Activated CD8-positive, alpha-beta T cell treated with anti-CD3 and anti-CD28 coated beads for 36 hours (primary cell): ENCODE results near the gene PEAK1. TPM values are rescaled to one million over a fixed set of nuclear protein-coding genes. Genes with fewer than 3 reads are reported as not detected.
"Not testable (repeated sequence)": the region's sequence is repeated elsewhere in the genome, so short reads cannot be mapped to it uniquely, and the experiment has no call there.

Source experiments
- ATAC-seq: fragments of 200-7000 bp; cut with Tn5 transposase; one replicate; pipeline ENCODE4 v1.10.0; 2021; ENCODE audit warnings: mild to moderate bottlenecking, moderate library complexity
- CTCF ChIA-PET: fragments of 350-600 bp; sonication (Branson Sonifier 250); formaldehyde crosslinking; loops from one replicate; lab custom pipeline; 2021; ENCODE audit warnings: antibody characterized with exemption; lab: Charles Lee
- POLR2A ChIA-PET: fragments of 350-600 bp; sonication (Branson Sonifier 250); formaldehyde crosslinking; loops from one replicate; lab custom pipeline; 2021; ENCODE audit warnings: antibody characterized with exemption; lab: Charles Lee
- DNase-seq: peaks from one replicate; pipeline ENCODE4 v3.0.0-alpha.2; 2020
- H3K27ac Mint-ChIP-seq: one replicate; pipeline ENCODE4 v1.8.0; 2021; ENCODE audit warnings: mild to moderate bottlenecking, mixed read lengths
- H3K27me3 Mint-ChIP-seq: one replicate; pipeline ENCODE4 v1.8.0; 2021; ENCODE audit warnings: mixed read lengths
- H3K36me3 Mint-ChIP-seq: one replicate; pipeline ENCODE4 v1.8.0; 2021; ENCODE audit warnings: low read depth, mixed read lengths
- H3K4me1 Mint-ChIP-seq: one replicate; pipeline ENCODE4 v1.8.0; 2021; ENCODE audit warnings: low read depth, mixed read lengths
- H3K4me3 Mint-ChIP-seq: one replicate; pipeline ENCODE4 v1.8.0; 2021; ENCODE audit warnings: mild to moderate bottlenecking, moderate library complexity, mixed read lengths
- H3K9me3 Mint-ChIP-seq: one replicate; pipeline ENCODE4 v1.8.0; 2021; ENCODE audit warnings: mixed read lengths
- intact Hi-C: fragments of 100-400 bp; cut with micrococcal nuclease; formaldehyde crosslinking; loops from one replicate; pipeline ENCODE4 v1.10.0; 2022
- total RNA-seq, 2 experiments: library from RNA; stranded (reverse); gene quantifications; one replicate each; pipeline ENCODE4 v1.2.3, GENCODE V29; 2021
- TF ChIP-seq, protein P1 (sequence below): fragments of 200-600 bp; IDR thresholded peaks from one replicate; pipeline ENCODE4 v1.8.0; 2022; ENCODE audit warnings: antibody characterized with exemption, mild to moderate bottlenecking

Gene PEAK1
- total RNA-seq, 2 experiments from 2014 or later = 32.1 to 36.1 TPM

DNA sequence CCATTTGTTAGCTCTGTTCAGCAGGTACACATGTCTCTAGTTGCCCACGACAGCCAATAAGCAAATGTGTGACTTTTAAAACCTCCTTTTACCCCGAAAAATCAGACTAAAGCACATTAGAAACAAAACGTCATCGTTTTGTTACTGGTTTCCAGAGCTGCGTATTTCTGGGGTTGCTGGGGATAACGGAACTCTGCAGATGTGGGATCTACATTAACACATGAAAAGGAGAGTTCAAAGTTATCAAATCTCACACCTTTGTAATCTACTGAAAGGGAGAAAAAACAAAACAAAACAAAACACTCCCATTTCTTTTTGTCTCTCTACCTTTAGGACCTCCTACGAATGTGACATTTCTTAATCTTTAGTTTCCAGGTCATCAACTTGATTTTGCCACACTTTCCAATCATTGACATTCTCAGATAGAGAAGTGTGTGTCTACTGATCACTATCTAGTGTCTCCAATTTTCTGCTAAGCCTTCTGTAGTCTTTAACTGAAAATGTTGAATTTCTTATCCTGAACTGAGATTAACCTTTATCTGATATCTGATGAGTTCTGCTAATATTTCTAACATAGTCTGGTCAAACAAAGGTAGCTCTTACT, 256.0 kb downstream of the PEAK1 start:
- POLR2A ChIA-PET = interaction anchor here (0.6 to 1.5 kb wide), 2 partner anchors 242 to 255 kb away, joined by 3 read pairs; no protein-coding TSS in a partner anchor
- DNase-seq = no peak
- peak overlapping the region; percentile 20 for H3K27ac Mint-ChIP-seq

DNA sequence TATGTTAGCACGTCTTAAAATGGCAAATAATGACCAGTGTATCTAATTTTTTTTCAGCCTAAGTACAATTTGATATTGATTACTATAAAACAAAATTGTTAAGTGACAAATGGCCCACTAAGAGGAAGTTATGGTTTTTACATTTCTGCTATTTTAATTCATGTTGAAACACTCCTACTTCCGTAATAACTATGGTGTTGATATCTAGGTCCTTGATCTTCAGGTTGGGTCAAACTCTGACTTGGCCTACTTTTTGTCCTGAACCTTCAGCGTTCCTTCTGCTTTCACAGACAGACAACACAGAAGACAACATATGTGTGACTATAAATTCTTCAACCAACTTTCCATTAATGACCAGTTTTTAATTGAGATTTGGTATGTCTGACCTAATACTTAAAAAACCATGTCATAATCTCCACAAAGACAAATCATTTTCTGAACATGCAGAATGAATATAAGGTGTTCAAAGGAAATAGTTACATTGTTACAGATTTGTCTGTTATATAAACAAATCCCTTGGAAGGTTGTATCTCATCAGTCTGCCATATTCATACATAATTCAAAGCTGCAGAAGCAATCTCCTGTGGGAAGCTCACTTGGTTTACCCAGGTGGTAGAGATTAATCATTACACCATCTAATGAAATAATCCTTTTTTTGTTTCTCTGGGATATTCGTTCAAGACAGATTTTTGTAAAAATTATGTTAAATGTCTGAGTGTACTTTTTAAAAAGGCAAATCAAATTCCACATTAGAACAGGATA, 256.9 kb downstream of the PEAK1 start:
- CTCF ChIA-PET = interaction anchor here (1.1 to 2.7 kb wide), 3 partner anchors 15 to 380 kb away, joined by 3 to 11 read pairs (median 7); no protein-coding TSS in a partner anchor
- peaks cover 3% of the 10 kb centered on the region for H3K36me3 Mint-ChIP-seq
- intact Hi-C loops = no loop called here
- no peaks in the 10 kb centered on the region for H3K27me3 Mint-ChIP-seq
- POLR2A ChIA-PET = interaction anchor here (1.5 kb wide), 1 partner anchor 254 kb away, joined by 3 read pairs; no protein-coding TSS in a partner anchor
- no peaks in the 10 kb centered on the region for H3K9me3 Mint-ChIP-seq
- H3K27ac Mint-ChIP-seq = peak overlapping the region; percentile 20
- TF ChIP-seq, protein P1, sequence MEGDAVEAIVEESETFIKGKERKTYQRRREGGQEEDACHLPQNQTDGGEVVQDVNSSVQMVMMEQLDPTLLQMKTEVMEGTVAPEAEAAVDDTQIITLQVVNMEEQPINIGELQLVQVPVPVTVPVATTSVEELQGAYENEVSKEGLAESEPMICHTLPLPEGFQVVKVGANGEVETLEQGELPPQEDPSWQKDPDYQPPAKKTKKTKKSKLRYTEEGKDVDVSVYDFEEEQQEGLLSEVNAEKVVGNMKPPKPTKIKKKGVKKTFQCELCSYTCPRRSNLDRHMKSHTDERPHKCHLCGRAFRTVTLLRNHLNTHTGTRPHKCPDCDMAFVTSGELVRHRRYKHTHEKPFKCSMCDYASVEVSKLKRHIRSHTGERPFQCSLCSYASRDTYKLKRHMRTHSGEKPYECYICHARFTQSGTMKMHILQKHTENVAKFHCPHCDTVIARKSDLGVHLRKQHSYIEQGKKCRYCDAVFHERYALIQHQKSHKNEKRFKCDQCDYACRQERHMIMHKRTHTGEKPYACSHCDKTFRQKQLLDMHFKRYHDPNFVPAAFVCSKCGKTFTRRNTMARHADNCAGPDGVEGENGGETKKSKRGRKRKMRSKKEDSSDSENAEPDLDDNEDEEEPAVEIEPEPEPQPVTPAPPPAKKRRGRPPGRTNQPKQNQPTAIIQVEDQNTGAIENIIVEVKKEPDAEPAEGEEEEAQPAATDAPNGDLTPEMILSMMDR = no peak
- ATAC-seq = no peak
- DNase-seq = no peak
- no peak overlapping the region for H3K4me3 Mint-ChIP-seq
- H3K4me1 Mint-ChIP-seq = peaks cover 45% of the 10 kb centered on the region

More for the DNA sequence above, 256.0 kb downstream of the PEAK1 start:
- H3K36me3 Mint-ChIP-seq = no peaks in the 10 kb centered on the region
- no peaks in the 10 kb centered on the region for H3K27me3 Mint-ChIP-seq
- peak; percentile 13 for ATAC-seq
- peaks cover 43% of the 10 kb centered on the region for H3K4me1 Mint-ChIP-seq
- H3K9me3 Mint-ChIP-seq = no peaks in the 10 kb centered on the region
- H3K4me3 Mint-ChIP-seq = peak overlapping the region; percentile 0
- TF ChIP-seq, protein P1 = no peak
- CTCF ChIA-PET = interaction anchor here (1.1 to 2.7 kb wide), 3 partner anchors 15 to 379 kb away, joined by 3 to 11 read pairs (median 7); no protein-coding TSS in a partner anchor
- intact Hi-C loops = no loop called here

DNA sequence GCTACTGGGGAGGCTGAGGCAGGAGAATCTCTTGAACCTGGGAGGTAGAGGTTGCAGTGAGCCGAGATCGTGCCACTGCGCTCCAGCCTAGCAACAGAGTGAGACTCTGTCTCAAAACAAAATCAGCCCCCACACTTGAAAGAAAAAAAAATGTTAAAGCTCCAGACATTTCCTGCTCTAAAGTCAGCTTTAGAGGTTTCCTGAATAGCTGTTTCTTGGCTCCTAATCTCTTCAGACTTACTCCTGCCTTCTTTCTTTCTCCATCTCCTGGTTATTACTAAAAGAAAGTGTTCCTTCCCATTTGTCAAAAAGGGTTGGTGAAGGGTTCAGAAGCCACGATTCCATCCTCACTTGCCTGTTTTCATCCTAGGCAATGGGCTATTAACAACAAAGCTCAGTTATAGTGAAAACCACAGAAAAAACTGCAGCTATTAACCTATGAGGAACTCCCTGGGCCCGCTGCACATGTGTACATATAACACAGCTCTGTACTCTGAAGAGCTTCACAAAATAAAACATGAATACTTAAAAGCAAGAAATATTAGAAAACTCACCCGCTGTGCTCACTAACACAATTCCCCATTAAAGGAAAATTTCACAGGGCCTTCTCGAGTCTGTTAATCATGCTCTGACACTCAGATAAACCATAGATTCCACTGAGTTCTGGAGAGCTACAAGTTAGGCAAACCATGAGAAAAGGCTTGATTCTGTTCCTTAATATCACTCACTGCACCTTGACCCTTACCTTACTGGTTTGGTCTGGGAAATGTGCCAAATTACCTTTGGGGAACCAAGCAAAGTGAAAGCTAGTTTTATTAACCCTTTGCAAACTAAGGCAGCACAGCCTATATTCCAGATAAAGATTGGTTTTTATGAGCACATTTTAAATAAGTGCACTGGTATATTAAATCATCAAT, 259.1 kb downstream of the PEAK1 start:
- Mint-ChIP-seq H3K4me1 (peaks cover 45% of the 10 kb centered on the region), H3K36me3 (peaks cover 13% of the 10 kb centered on the region), H3K27me3 (no peaks in the 10 kb centered on the region), H3K9me3 (no peaks in the 10 kb centered on the region), H3K27ac (peak overlapping the region; percentile 77), H3K4me3 (peak overlapping the region; percentile 39)
- intact Hi-C loops = no loop called here
- TF ChIP-seq, protein P1 = no peak
- ATAC-seq = peak; percentile 39
- ChIA-PET POLR2A (interaction anchor here (0.6 to 1.2 kb wide), 3 partner anchors 14 to 67 kb away, joined by 3 read pairs; no protein-coding TSS in a partner anchor), CTCF (interaction anchor here (0.8 to 1.8 kb wide), 4 partner anchors 25 to 383 kb away, joined by 4 to 11 read pairs (median 5); no protein-coding TSS in a partner anchor)
- no peak for DNase-seq

DNA sequence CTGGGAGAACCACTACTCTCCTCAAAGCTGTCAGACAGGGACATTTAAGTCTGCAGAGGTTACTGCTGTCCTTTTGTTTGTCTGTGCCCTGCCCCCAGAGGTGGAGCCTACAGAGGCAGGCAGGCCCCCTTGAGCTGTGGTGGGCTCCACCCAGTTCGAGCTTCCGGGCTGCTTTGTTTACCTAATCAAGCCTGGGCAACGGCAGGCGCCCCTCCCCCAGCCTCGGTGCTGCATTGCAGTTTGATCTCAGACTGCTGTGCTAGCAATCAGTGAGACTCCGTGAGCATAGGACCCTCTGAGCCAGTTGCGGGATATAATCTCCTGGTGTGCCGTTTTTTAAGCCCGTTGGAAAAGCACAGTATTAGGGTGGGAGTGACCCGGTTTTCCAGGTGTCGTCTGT, 263.9 kb downstream of the PEAK1 start:
- H3K4me3 Mint-ChIP-seq, ATAC-seq, H3K9me3 Mint-ChIP-seq, H3K27me3 Mint-ChIP-seq, intact Hi-C loops, H3K27ac Mint-ChIP-seq, POLR2A ChIA-PET: not testable (repeated sequence)
- H3K36me3 Mint-ChIP-seq = peaks cover 21% of the 10 kb centered on the region
- CTCF ChIA-PET = interaction anchor here (1.3 kb wide), 1 partner anchor 31 kb away, joined by 3 read pairs; no protein-coding TSS in a partner anchor
- H3K4me1 Mint-ChIP-seq = peaks cover 19% of the 10 kb centered on the region
- peak; percentile 28 for DNase-seq

DNA sequence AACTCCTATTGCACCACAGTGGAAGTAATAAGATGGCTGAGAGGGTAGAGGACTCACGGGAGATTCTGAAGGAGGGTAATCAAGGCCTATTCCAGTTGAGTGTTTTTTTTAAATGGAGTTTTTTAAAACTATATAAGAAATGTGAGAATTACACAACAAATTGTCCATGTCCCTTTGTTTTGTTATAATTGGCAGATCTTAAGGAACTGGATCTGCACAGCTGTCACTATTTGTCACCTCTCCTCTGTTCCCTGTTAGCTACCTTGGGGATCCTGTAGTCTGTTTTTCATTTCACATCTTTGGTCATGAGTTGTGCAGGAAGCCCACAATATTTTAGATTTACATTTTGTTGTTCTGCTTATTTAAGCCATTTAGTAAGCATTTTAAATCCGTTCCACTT, 271.7 kb downstream of the PEAK1 start:
- intact Hi-C loops = no loop called here
- ATAC-seq = no peak
- ChIA-PET POLR2A (interaction anchor here (0.6 kb wide), 1 partner anchor 349 kb away, joined by 3 read pairs; no protein-coding TSS in a partner anchor), CTCF (no interaction called here)
- Mint-ChIP-seq H3K4me3 (no peak overlapping the region), H3K4me1 (peaks cover 6% of the 10 kb centered on the region), H3K27me3 (no peaks in the 10 kb centered on the region), H3K9me3 (peaks cover 2% of the 10 kb centered on the region), H3K27ac (no peak overlapping the region), H3K36me3 (peaks cover 13% of the 10 kb centered on the region)
- TF ChIP-seq, protein P1 = no peak
- DNase-seq = no peak
